ENCODE data around the gene CCSER1. TPM values are rescaled to one million over a fixed set of nuclear protein-coding genes. Genes with fewer than 3 reads are reported as not detected.
"Not testable (repeated sequence)": the region's sequence is repeated elsewhere in the genome, so short reads cannot be mapped to it uniquely, and the experiment has no call there.

CCSER1 gene
- total RNA-seq, 1 donor from 2014 or later, result not detected

DNA sequence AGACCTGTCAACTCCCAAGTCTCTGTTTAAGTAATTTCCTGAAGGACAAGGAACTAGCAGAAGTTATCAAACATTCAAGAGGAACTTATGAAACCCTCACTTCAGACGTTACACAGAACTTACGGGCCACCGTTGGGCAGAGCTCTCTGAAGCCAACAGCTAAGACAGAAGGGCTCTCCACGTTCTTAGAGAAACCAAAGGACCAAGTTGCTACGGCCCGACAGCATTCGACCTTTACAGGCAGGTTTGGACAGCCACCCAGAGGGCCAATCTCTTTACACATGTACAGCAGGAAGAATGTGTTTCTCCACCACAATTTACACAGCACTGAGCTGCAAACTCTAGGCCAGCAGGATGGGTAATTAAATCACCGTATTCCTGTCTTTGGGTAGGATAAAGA, 1471.5 kb downstream of the CCSER1 start:
- Mint-ChIP-seq H3K9me3 (peaks cover 5% of the 10 kb centered on the region), H3K4me1 (ENCODE audit: low read depth) (no peaks in the 10 kb centered on the region), H3K27ac (no peak overlapping the region), H3K27me3 (ENCODE audit: low read depth) (no peaks in the 10 kb centered on the region), H3K36me3 (ENCODE audit: low read depth) (no peaks in the 10 kb centered on the region), H3K4me3 (ENCODE audit: low read depth) (no peak overlapping the region)
- intact Hi-C loops (cut with micrococcal nuclease), result no loop called here
- DNase-seq (ENCODE audit: low spot score), result no peak

DNA sequence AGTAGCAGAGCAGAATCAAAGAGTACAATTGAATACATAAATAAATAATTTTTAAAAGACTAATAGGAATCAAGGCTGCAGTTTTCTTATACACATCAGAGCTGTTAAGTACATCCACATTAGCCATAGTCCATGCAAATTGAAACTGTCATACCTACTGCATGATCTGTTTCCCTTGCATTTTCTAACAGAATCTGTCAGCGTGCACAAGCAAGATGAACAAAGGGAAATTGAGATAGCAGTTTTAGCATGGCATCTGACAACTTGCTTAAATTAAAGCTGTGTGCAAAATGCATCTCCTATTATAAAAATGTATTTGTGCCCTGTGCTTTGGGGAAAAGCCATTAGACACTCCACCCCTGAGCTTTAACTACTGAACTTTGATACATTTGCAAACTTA, 1473.1 kb downstream of the CCSER1 start:
- H3K27me3 Mint-ChIP-seq (ENCODE audit: low read depth), result no peaks in the 10 kb centered on the region
- H3K4me1 Mint-ChIP-seq (ENCODE audit: low read depth), result no peaks in the 10 kb centered on the region
- H3K9me3 Mint-ChIP-seq, result peaks cover 5% of the 10 kb centered on the region
- no peak overlapping the region for H3K4me3 Mint-ChIP-seq (ENCODE audit: low read depth)
- no peak overlapping the region for H3K27ac Mint-ChIP-seq
- intact Hi-C loops (cut with micrococcal nuclease), result no loop called here
- no peaks in the 10 kb centered on the region for H3K36me3 Mint-ChIP-seq (ENCODE audit: low read depth)
- DNase-seq (ENCODE audit: low spot score), result no peak

DNA sequence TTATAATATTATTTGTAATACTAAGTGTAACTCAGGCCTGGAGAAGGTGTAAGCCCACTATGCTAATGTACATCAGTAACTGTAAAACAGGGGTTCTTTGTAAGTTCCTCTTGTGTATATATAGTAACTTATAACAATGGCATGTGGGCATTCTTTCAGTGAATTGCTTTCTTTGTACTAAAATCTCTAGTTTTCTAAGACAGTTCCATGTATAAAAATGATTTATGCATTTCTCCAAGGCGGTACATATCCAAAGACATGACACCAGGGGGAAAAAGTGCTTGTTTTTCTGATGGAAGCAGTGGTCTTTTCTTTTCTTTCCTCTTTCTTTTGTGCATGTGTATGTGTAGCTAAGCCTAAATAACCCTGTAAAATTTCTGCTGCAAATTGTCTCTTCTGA, 1474.2 kb downstream of the CCSER1 start:
- H3K27ac Mint-ChIP-seq, result no peak overlapping the region
- DNase-seq (ENCODE audit: low spot score), result no peak
- H3K4me3 Mint-ChIP-seq (ENCODE audit: low read depth), result no peak overlapping the region
- H3K27me3 Mint-ChIP-seq (ENCODE audit: low read depth), result no peaks in the 10 kb centered on the region
- H3K9me3 Mint-ChIP-seq, result peaks cover 5% of the 10 kb centered on the region
- no peaks in the 10 kb centered on the region for H3K4me1 Mint-ChIP-seq (ENCODE audit: low read depth)
- intact Hi-C loops (cut with micrococcal nuclease), result no loop called here
- no peaks in the 10 kb centered on the region for H3K36me3 Mint-ChIP-seq (ENCODE audit: low read depth)

DNA sequence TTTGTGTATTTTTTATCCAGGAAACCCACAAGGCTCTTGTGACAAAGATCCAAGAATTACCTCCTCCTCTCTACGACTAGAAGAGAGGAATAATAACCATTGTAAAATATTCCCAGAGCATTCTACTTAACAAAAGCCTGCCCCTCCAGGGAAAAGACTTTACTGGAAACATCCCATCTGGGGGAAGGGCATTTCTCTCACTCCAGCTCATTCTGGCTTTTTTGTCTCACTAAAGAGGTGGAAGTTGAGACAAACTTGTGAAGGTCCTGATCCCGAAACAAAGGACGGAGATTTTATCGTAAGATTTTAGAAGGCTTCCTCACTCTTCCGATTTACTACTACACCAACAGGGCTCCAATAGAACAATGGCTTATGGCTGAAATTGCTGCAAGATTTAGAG, 1484.6 kb downstream of the CCSER1 start:
- intact Hi-C loops (cut with micrococcal nuclease), result no loop called here

GRCh38 chr4:91620952-91621351, 1493.8 kb downstream of the CCSER1 start:
- H3K4me3 Mint-ChIP-seq (ENCODE audit: low read depth), result no peak overlapping the region
- DNase-seq (ENCODE audit: low spot score), result no peak
- intact Hi-C loops (cut with micrococcal nuclease), result no loop called here
- peaks cover 43% of the 10 kb centered on the region for H3K9me3 Mint-ChIP-seq
- no peaks in the 10 kb centered on the region for H3K36me3 Mint-ChIP-seq (ENCODE audit: low read depth)
- no peak overlapping the region for H3K27ac Mint-ChIP-seq
- no peaks in the 10 kb centered on the region for H3K27me3 Mint-ChIP-seq (ENCODE audit: low read depth)
- H3K4me1 Mint-ChIP-seq (ENCODE audit: low read depth), result no peaks in the 10 kb centered on the region

More for the DNA sequence above, 1484.6 kb downstream of the CCSER1 start:
- Mint-ChIP-seq H3K4me1 (ENCODE audit: low read depth) (no peaks in the 10 kb centered on the region), H3K4me3 (ENCODE audit: low read depth) (no peak overlapping the region), H3K9me3 (peaks cover 16% of the 10 kb centered on the region), H3K36me3 (ENCODE audit: low read depth) (no peaks in the 10 kb centered on the region), H3K27ac (no peak overlapping the region), H3K27me3 (ENCODE audit: low read depth) (no peaks in the 10 kb centered on the region)
- DNase-seq (ENCODE audit: low spot score), result no peak

- no peak for DNase-seq (ENCODE audit: low spot score)
- H3K4me3 Mint-ChIP-seq (ENCODE audit: low read depth), result no peak overlapping the region
- no peaks in the 10 kb centered on the region for H3K4me1 Mint-ChIP-seq (ENCODE audit: low read depth)
- no peak overlapping the region for H3K27ac Mint-ChIP-seq
- no peaks in the 10 kb centered on the region for H3K36me3 Mint-ChIP-seq (ENCODE audit: low read depth)
- intact Hi-C loops (cut with micrococcal nuclease), result no loop called here
- H3K27me3 Mint-ChIP-seq (ENCODE audit: low read depth), result no peaks in the 10 kb centered on the region
- peaks cover 42% of the 10 kb centered on the region for H3K9me3 Mint-ChIP-seq
Measured at GRCh38 chr4:91621446-91621845, 1494.3 kb downstream of the CCSER1 start.

GRCh38 chr4:91622925-91623602, 1495.9 kb downstream of the CCSER1 start:
- no peak overlapping the region for H3K27ac Mint-ChIP-seq
- DNase-seq (ENCODE audit: low spot score), result no peak
- peaks cover 49% of the 10 kb centered on the region for H3K9me3 Mint-ChIP-seq
- no peaks in the 10 kb centered on the region for H3K36me3 Mint-ChIP-seq (ENCODE audit: low read depth)
- no peaks in the 10 kb centered on the region for H3K27me3 Mint-ChIP-seq (ENCODE audit: low read depth)
- no peaks in the 10 kb centered on the region for H3K4me1 Mint-ChIP-seq (ENCODE audit: low read depth)
- intact Hi-C loops (cut with micrococcal nuclease), result no loop called here
- no peak overlapping the region for H3K4me3 Mint-ChIP-seq (ENCODE audit: low read depth)

GRCh38 chr4:91623603-91623967, 1496.4 kb downstream of the CCSER1 start:
- H3K4me3 Mint-ChIP-seq (ENCODE audit: low read depth), result not testable (repeated sequence)

GRCh38 chr4:91630054-91630453, 1502.9 kb downstream of the CCSER1 start:
- Mint-ChIP-seq H3K9me3 (peaks cover 52% of the 10 kb centered on the region), H3K4me1 (ENCODE audit: low read depth) (no peaks in the 10 kb centered on the region), H3K36me3 (ENCODE audit: low read depth) (no peaks in the 10 kb centered on the region), H3K27ac (no peak overlapping the region), H3K4me3 (ENCODE audit: low read depth) (no peak overlapping the region), H3K27me3 (ENCODE audit: low read depth) (no peaks in the 10 kb centered on the region)
- DNase-seq (ENCODE audit: low spot score), result no peak
- intact Hi-C loops (cut with micrococcal nuclease), result no loop called here

More at GRCh38 chr4:91623603-91623967, 1496.4 kb downstream of the CCSER1 start:
- intact Hi-C loops (cut with micrococcal nuclease); H3K27ac Mint-ChIP-seq; DNase-seq (ENCODE audit: low spot score); H3K27me3 Mint-ChIP-seq (ENCODE audit: low read depth); H3K36me3 Mint-ChIP-seq (ENCODE audit: low read depth); H3K4me1 Mint-ChIP-seq (ENCODE audit: low read depth): not testable (repeated sequence)
- peaks cover 55% of the 10 kb centered on the region for H3K9me3 Mint-ChIP-seq

- no peak overlapping the region for H3K27ac Mint-ChIP-seq
- no peak for DNase-seq (ENCODE audit: low spot score)
- peaks cover 50% of the 10 kb centered on the region for H3K9me3 Mint-ChIP-seq
- no peak overlapping the region for H3K4me3 Mint-ChIP-seq (ENCODE audit: low read depth)
- intact Hi-C loops (cut with micrococcal nuclease), result no loop called here
- no peaks in the 10 kb centered on the region for H3K4me1 Mint-ChIP-seq (ENCODE audit: low read depth)
- H3K36me3 Mint-ChIP-seq (ENCODE audit: low read depth), result no peaks in the 10 kb centered on the region
- H3K27me3 Mint-ChIP-seq (ENCODE audit: low read depth), result no peaks in the 10 kb centered on the region
Measured at GRCh38 chr4:91630764-91631163, 1503.6 kb downstream of the CCSER1 start.

GRCh38 chr4:91631335-91631734, 1504.1 kb downstream of the CCSER1 start:
- Mint-ChIP-seq H3K27ac (no peak overlapping the region), H3K36me3 (ENCODE audit: low read depth) (no peaks in the 10 kb centered on the region), H3K4me3 (ENCODE audit: low read depth) (no peak overlapping the region), H3K27me3 (ENCODE audit: low read depth) (no peaks in the 10 kb centered on the region), H3K4me1 (ENCODE audit: low read depth) (no peaks in the 10 kb centered on the region), H3K9me3 (peaks cover 46% of the 10 kb centered on the region)
- no peak for DNase-seq (ENCODE audit: low spot score)
- intact Hi-C loops (cut with micrococcal nuclease), result no loop called here

DNA sequence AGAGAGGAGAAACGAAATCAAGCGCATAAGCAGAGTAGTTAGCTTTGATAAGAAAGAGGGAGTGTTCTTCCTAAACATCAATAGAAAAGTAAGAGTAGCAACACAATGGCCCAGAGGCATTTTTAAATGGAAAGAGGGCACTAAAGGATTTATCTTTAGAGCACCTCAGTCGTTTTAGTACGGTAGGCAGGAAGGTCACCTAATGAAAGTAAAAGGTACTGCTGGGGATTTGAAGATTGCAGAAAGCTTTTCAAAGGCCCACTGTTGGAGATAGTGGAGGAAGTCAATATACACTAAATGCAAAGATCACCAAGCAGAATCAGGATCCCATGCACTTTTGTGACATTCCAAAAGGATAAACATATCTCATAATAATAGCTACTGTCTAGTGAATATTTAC, 1508.9 kb downstream of the CCSER1 start:
- Mint-ChIP-seq H3K9me3 (peaks cover 30% of the 10 kb centered on the region), H3K4me1 (ENCODE audit: low read depth) (no peaks in the 10 kb centered on the region), H3K27me3 (ENCODE audit: low read depth) (no peaks in the 10 kb centered on the region), H3K36me3 (ENCODE audit: low read depth) (no peaks in the 10 kb centered on the region), H3K4me3 (ENCODE audit: low read depth) (no peak overlapping the region), H3K27ac (no peak overlapping the region)
- intact Hi-C loops (cut with micrococcal nuclease), result no loop called here
- DNase-seq (ENCODE audit: low spot score), result no peak
